HG03060 (cell line): Measurements from ENCODE around the gene PDE4B.

ENCODE experiments used
- ATAC-seq: cut with Tn5 transposase; IDR thresholded peaks from one replicate; pipeline ENCODE4 v1.9.1; 2021; ENCODE audit warnings: low read depth, moderate number of reproducible peaks; ENCODE audit not compliant: unreplicated experiment

PDE4B gene

GRCh38 chr1:66248746-66249145 lies 456.1 kb downstream of the PDE4B start:
- ATAC-seq = no peak

GRCh38 chr1:66250075-66250474 lies 457.4 kb downstream of the PDE4B start:
- no peak for ATAC-seq

- ATAC-seq = no peak
Observed at GRCh38 chr1:66250478-66250877, 457.8 kb downstream of the PDE4B start.

GRCh38 chr1:66251546-66251945 lies 458.9 kb downstream of the PDE4B start:
- ATAC-seq = no peak

GRCh38 chr1:66253330-66253921 lies 460.7 kb downstream of the PDE4B start:
- peak; percentile 65 for ATAC-seq

GRCh38 chr1:66254785-66255184 lies 462.1 kb downstream of the PDE4B start:
- ATAC-seq = no peak

GRCh38 chr1:66256629-66257572 lies 464.2 kb downstream of the PDE4B start:
- ATAC-seq = no peak

- no peak for ATAC-seq
Observed at GRCh38 chr1:66258404-66259105, 465.9 kb downstream of the PDE4B start.

GRCh38 chr1:66261364-66261763 lies 468.7 kb downstream of the PDE4B start:
- no peak for ATAC-seq

- no peak for ATAC-seq
Observed at GRCh38 chr1:66262208-66262963, 469.7 kb downstream of the PDE4B start.

GRCh38 chr1:66265268-66265667 lies 472.6 kb downstream of the PDE4B start:
- ATAC-seq = no peak

GRCh38 chr1:66265796-66266195 lies 473.1 kb downstream of the PDE4B start:
- ATAC-seq = no peak

GRCh38 chr1:66266350-66266749 lies 473.7 kb downstream of the PDE4B start:
- no peak for ATAC-seq

- no peak for ATAC-seq
Observed at GRCh38 chr1:66266756-66267155, 474.1 kb downstream of the PDE4B start.

GRCh38 chr1:66267201-66267940 lies 474.7 kb downstream of the PDE4B start:
- no peak for ATAC-seq

- ATAC-seq = no peak
Observed at GRCh38 chr1:66269222-66269621, 476.5 kb downstream of the PDE4B start.

- no peak for ATAC-seq
Observed at GRCh38 chr1:66270119-66270812, 477.6 kb downstream of the PDE4B start.

- no peak for ATAC-seq
Observed at GRCh38 chr1:66271216-66271903, 478.7 kb downstream of the PDE4B start.

GRCh38 chr1:66271904-66272254 lies 479.2 kb downstream of the PDE4B start:
- no peak for ATAC-seq
